MCF 10A (cell line): ENCODE measurements around the gene VSNL1. TPM values are rescaled to one million over a fixed set of nuclear protein-coding genes. Genes with fewer than 3 reads are reported as not detected.

Source experiments
- BruUV-seq: library from RNA; stranded (reverse); fragments of 400-500 nt; replicated peaks from 2 replicates; lab custom pipeline; 2021; lab: Mats Ljungman, UMichigan
- CTCF ChIA-PET: fragments of 300-600 bp; sonication (Branson Sonifier 250); formaldehyde crosslinking; extraction: SDS; loops from one replicate; lab custom pipeline; 2021; ENCODE audit warnings: antibody characterized with exemption, inconsistent platforms; lab: Yijun Ruan, JAX
- POLR2A ChIA-PET: fragments of 300-600, 350-650 bp; sonication (Branson Sonifier 250); formaldehyde crosslinking; extraction: SDS; loops from one replicate; lab custom pipeline; 2020; ENCODE audit warnings: antibody characterized with exemption, inconsistent platforms; lab: Yijun Ruan, JAX
- DNase-seq: peaks from one replicate; pipeline ENCODE4 v3.0.0-alpha.2; 2018; ENCODE audit not compliant: unreplicated experiment
- H3K27ac Mint-ChIP-seq: one replicate; pipeline ENCODE4 v1.8.0; 2022; ENCODE audit warnings: mild to moderate bottlenecking, low read depth, mixed read lengths; ENCODE audit not compliant: unreplicated experiment
- H3K27me3 Mint-ChIP-seq: one replicate; pipeline ENCODE4 v1.8.0; 2022; ENCODE audit warnings: mixed read lengths; ENCODE audit not compliant: insufficient read depth, unreplicated experiment
- H3K36me3 Mint-ChIP-seq: one replicate; pipeline ENCODE4 v1.8.0; 2022; ENCODE audit warnings: mild to moderate bottlenecking, moderate library complexity, mixed read lengths; ENCODE audit not compliant: insufficient read depth, unreplicated experiment
- H3K4me1 Mint-ChIP-seq: one replicate; pipeline ENCODE4 v1.8.0; 2022; ENCODE audit warnings: mixed read lengths; ENCODE audit not compliant: insufficient read depth, unreplicated experiment
- H3K4me3 Mint-ChIP-seq: one replicate; pipeline ENCODE4 v1.8.0; 2022; ENCODE audit warnings: mild to moderate bottlenecking, moderate library complexity, mixed read lengths; ENCODE audit not compliant: unreplicated experiment
- H3K9me3 Mint-ChIP-seq: one replicate; pipeline ENCODE4 v1.8.0; 2022; ENCODE audit warnings: mixed read lengths; ENCODE audit not compliant: unreplicated experiment
- CTCF ChIP-seq: fragments of 200-600 bp; IDR thresholded peaks from one replicate; pipeline ENCODE4 v1.8.0; 2022; ENCODE audit warnings: antibody characterized with exemption, mild to moderate bottlenecking; ENCODE audit not compliant: unreplicated experiment
- intact Hi-C: fragments of 100-400 bp; cut with micrococcal nuclease; formaldehyde crosslinking; loops from 2 replicates; pipeline ENCODE4 v1.14.1; 2022
- total RNA-seq: library from RNA; stranded (reverse); gene quantifications from 2 replicates; pipeline ENCODE4 v1.2.3, GENCODE V29; 2022

VSNL1 gene
- total RNA-seq, 1 experiment from 2014 or later: 2.4 TPM

GRCh38 chr2:17690776-17691175 lies 150.3 kb downstream of the VSNL1 start:
- H3K27me3 Mint-ChIP-seq: no peaks in the 10 kb centered on the region
- H3K36me3 Mint-ChIP-seq: peaks cover 85% of the 10 kb centered on the region
- H3K27ac Mint-ChIP-seq: no peak overlapping the region
- no peaks in the 10 kb centered on the region for H3K9me3 Mint-ChIP-seq
- intact Hi-C loops: no loop called here
- H3K4me1 Mint-ChIP-seq: no peaks in the 10 kb centered on the region
- no TSS peak for BruUV-seq
- no peak for DNase-seq
- ChIA-PET CTCF (interaction anchor here (1.5 kb wide), 1 partner anchor 28 kb away, joined by 6 read pairs; no protein-coding TSS in a partner anchor), POLR2A (interaction anchor here (0.8 kb wide), 1 partner anchor 23 kb away, joined by 3 read pairs; no protein-coding TSS in a partner anchor)
- no peak overlapping the region for H3K4me3 Mint-ChIP-seq
- TF ChIP-seq CTCF: no peak

Other genes starting within 250 kb of the VSNL1 start
- gene RAD51AP2, start 22.3 kb upstream of the VSNL1 start, total RNA-seq: 0.10 and 0.14 TPM in 2 replicates
- gene SMC6, start 213.1 kb downstream of the VSNL1 start, total RNA-seq: 21.0 and 24.7 TPM in 2 replicates
- 13.5 and 19.8 TPM in 2 replicates for gene GEN1, start 213.4 kb downstream of the VSNL1 start, total RNA-seq